HG03521 (cell line): ENCODE results near the gene KISS1R.
"Not testable (repeated sequence)": the region's sequence is repeated elsewhere in the genome, so short reads cannot be mapped to it uniquely, and the experiment has no call there.

Source experiments
- ATAC-seq: cut with Tn5 transposase; IDR thresholded peaks from one replicate; pipeline ENCODE4 v1.9.1; 2021; ENCODE audit warnings: mild to moderate bottlenecking, moderate library complexity; ENCODE audit not compliant: unreplicated experiment

KISS1R gene

GRCh38 chr19:952049-952679 is 35.0 kb downstream of the KISS1R start:
- no peak for ATAC-seq

DNA sequence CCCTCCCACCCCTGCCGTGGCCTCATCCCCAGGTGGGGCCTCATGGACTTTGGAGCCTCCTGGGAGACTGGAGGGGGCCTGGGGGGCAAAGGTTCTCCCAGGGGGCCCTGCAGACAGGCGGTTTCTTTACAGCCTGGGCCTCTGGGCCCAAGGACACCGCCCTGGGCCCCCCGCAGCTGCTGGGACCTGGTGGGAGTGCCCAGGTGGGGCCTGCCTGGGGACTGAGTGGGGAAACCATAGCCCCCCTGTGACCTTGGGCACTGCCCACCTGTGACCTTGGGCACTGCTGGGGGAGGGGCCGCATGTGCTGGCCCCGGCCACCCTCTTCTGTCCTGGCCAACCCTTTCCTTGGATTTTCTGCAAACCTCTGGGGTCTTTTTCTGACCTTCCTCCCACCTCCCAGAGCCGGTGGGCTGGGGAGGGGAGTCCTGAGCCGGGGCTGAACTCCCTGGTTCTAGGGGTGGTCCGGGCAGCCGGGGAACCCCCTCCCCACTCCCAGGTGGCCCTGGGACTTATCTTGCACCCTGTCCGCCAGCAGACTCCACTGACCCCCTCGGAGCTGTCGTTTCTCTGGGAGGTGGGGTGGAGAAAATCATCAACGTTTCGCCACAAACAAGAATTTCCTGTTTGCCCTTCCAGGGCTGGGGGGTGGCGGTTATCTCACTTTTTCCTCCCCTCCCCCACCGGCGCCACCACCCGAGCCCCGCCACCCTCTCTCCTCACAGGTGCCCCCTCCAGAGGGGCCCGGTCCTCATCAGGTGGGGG is 35.7 kb downstream of the KISS1R start:
- ATAC-seq = no peak

DNA sequence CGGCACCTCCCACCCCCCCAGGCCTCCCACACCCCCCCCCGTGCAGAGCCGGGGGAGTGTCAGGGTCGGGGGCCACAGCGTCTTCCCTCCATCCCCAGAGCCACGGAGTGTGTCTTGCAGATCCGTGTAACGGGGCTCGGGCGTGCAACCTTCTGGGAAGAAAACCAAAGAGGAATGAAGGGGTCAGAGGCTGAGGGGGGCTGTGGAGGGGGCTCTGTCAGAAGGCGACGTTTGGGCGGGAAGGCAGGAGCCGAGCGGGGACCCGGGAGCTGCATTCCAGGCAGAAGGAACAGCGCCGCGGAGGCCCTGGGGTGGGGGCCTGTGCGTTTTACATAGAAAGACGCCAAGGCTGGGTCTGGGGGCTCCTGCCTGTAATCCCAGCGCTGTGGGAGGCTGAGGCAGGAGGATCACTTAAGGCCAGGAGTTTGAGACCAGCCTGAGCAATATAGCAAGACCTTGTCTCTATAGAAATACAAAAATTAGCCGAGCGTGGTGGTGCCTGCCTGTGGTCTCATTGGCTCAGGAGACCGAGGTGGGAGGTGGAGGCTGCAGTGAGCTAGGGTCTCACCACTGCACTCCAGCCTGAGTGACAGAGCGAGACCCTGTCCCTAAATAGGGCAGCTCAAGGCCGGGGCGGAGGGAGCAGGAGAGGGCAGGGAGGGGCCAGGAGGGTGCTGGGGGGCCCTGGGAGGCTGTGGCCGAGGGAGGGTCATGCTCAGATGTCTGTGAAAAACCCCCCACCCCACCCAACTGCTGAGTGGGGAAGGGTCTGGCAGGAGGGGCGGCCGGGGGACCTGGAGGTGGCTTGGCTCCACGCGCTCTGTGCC is 36.5 kb downstream of the KISS1R start:
- no peak for ATAC-seq

GRCh38 chr19:954272-954671 is 37.1 kb downstream of the KISS1R start:
- ATAC-seq = no peak

- ATAC-seq = peak; percentile 47
Measured at GRCh38 chr19:954672-955494, 37.8 kb downstream of the KISS1R start.

GRCh38 chr19:955803-956765 is 39.0 kb downstream of the KISS1R start:
- ATAC-seq = no peak

- ATAC-seq = no peak
Measured at GRCh38 chr19:956766-957440, 39.8 kb downstream of the KISS1R start.

- ATAC-seq = not testable (repeated sequence)
Measured at GRCh38 chr19:957578-957977, 40.4 kb downstream of the KISS1R start.

GRCh38 chr19:958967-959855 is 42.1 kb downstream of the KISS1R start:
- no peak for ATAC-seq

DNA sequence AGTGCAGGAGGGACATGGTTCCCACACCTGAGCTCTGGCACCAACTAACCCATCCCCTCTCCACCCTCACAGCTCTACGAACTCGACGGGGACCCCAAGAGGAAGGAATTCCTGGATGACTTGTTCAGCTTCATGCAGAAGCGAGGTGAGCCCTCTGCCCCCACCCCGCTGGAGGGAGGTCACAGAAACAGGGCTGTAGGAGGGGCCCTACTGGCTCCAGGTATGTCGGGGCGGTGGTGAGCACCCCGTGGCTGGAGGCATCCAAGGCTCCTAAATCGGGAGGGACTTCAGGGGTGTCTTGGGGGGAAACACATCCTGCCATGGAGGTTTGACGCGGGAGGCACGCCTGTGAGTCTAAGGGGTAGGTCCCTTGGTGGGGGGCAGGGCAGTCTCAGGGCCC is 42.9 kb downstream of the KISS1R start:
- no peak for ATAC-seq

GRCh38 chr19:960601-960938 is 43.4 kb downstream of the KISS1R start:
- no peak for ATAC-seq

DNA sequence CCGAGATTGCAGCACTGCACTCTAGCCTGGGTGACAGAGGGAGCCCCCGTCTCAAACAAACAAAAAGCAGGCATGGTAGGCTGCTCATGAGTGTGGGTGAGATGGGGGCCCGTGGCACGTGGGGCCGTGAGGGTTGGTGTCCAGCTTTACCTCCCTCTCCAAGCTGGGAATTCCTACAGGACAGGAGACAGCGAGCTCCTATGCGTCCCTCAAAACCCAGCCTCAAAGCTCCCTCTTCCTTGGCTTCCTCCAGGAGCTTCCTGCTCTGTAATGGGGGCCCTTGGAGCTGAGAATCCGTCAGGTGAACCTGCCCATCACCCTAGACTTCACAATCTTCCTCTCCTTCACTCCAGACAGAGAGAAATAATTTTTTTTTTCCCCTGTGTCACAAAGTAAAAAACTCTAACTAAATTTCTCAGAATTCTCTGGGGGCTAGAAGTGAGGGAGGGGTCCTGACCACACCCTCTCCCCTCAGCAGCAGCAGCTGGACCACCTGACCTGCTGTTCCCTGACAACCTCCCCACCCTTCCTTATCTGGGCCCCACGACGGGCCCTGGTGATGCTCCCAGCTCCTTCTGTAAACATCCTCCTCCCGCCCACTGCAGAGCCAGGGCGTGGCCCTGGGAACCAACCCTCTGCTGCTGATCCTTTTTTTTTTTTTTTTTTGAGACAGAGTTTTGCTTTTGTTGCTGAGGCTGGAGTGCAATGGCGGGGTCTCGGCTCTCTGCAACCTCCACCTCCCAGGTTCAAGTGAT is 44.9 kb downstream of the KISS1R start:
- ATAC-seq = no peak

DNA sequence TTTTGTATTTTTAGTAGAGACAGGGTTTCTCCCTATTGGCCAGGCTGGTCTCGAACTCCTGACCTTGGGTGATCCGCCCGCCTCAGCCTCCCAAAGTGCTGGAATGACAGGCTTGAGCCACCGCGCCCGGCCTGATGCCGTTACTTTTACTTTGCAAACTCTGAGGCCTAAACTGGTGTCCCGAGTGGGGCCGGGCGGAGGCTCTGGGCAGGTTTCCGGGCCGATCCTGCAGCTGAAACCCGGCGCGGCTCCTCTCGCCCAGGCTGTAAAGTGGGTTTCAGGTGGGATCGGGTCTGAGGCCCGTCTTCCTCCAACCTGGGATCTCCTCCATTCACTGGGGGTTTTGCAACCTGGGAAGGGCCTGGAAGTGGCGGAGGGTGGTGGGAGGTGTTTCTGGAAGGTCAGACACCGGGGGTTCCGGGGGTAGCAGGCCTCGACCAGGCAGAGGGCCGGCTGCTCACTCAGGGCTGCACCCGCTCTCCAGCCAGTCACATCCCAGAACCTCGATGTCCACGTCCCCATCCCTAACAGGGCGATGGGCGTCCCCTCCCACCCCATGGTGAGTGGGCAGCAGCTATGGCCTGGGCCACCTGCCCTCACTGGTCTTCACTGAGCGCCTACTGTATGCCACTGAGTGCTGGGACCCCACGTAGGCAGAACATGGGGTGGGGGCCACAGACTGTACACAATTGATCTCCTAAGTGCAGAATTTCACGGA is 45.7 kb downstream of the KISS1R start:
- no peak for ATAC-seq

DNA sequence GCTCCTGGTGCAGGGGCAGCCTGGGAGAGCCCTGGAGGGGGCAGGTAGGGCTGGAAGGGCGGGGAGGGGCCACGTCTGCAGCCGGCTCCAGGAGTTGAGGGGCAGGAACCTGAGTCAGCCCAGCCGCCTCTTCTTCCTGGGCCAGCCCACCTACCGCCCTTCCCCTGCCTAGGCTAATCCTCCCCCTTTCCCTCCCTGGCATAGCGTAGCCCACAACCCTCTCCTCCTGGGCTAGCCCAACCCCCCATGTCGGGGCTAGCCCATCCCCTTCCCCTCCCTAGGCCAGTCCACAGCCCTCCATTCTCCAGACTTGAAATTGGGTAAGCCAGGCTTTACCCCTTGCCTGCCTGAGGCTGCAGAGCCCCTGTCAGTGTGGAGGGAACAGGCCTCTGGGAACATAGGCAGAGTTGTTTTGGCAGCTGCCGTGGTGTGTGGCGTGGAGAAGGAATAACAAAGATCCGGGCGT is 46.4 kb downstream of the KISS1R start:
- no peak for ATAC-seq

GRCh38 chr19:964116-964520 is 47.0 kb downstream of the KISS1R start:
- ATAC-seq = no peak

DNA sequence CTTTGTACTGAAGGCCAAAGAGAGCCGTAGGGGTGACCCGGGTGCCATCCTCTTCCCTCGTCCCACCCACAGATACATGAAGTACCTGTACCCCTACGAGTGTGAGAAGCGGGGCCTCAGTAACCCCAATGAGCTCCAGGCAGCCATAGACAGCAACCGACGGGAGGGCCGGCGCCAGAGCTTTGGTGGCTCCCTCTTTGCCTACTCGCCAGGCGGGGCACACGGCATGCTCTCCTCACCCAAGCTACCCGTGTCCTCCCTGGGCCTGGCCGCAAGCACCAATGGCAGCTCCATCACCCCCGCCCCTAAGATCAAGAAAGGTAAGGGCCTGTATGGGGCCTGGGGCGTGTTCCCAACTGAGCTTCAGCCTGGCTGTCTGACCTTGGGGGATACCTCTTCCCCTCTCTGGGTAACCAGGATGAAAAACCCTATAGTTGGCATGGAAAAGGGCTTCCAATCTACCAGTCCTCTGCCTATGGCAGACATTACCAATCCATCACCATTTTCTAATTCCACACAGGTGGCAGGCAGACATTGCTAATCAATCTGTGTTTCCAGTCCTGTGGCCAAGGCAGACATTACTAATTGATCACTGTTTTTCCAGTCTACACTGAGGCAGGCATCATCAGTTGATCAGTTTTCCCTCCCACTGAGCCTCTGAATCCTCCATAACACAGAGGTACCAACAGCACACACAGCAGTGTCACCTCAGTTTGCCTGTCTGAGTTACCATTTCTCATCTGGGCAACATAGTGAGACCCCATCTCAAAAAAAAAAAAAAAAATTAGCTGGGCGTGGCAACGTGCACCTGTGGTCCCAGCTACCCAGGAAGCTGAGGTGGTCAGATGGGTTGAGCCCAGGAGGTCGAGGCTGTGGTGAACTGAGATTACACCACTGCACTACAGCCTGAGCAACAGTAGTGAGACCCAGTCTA is 47.9 kb downstream of the KISS1R start:
- no peak for ATAC-seq
